Germinal center (tissue), 1 donor: ENCODE data around the gene MT1F.

Source experiments
- DNase-seq: peaks from one replicate; pipeline ENCODE4 v3.0.0; 2012; ENCODE audit warnings: mixed read lengths, low spot score

The MT1F gene

GRCh38 chr16:56625943-56626654 is 31.7 kb upstream of the MT1F start:
- DNase-seq, result no peak

GRCh38 chr16:56626685-56627084 is 31.1 kb upstream of the MT1F start:
- DNase-seq, result no peak

- no peak for DNase-seq
Measured at GRCh38 chr16:56628486-56629350, 29.0 kb upstream of the MT1F start.

GRCh38 chr16:56629531-56629930 is 28.2 kb upstream of the MT1F start:
- no peak for DNase-seq

DNA sequence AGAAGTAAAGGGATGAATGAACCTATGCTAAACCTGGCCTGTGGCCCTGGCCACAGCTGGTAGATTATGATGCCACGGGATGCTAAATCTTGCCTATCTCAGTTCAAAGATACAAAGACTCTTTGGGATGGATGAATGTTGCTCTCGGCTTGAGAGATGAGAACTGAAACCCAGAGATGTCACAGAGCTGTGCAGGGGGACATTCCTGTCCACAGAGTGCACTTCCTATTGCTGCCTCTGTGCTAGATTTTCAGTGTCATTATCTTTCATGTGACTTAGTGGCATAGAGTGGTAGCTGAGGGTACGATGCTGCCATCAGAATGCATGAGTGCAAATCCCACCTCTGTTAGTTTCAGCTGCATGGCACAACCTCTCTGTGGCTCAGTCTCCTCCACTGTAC is 27.6 kb upstream of the MT1F start:
- peak; percentile 58 for DNase-seq

GRCh38 chr16:56631197-56631596 is 26.6 kb upstream of the MT1F start:
- DNase-seq, result no peak

GRCh38 chr16:56631832-56632155 is 26.0 kb upstream of the MT1F start:
- no peak for DNase-seq

GRCh38 chr16:56632156-56632847 is 25.5 kb upstream of the MT1F start, which contains the start of gene MT1M:
Gene MT1M, plus strand, starts transcription at chr16:56632659. Its CDS starts 73 bp downstream, at chr16:56632732.
- DNase-seq, result no peak

GRCh38 chr16:56632848-56633365 is 24.9 kb upstream of the MT1F start:
- DNase-seq, result no peak

DNA sequence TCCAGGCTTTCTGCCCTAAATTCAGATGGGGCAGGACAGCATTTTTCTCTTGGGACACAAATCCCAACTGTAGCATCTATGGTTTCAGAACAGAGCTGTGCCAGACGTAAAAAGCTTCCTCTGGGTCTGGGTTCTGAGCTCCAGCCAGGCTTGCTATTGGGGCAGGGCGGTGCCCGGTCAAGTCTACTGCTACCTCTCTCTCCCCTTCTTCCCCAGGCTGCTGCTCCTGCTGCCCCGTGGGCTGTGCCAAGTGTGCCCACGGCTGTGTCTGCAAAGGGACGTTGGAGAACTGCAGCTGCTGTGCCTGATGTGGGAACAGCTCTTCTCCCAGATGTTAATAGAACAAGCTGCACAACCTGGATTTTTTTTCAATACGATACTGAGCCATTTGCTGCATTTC is 24.2 kb upstream of the MT1F start:
- no peak for DNase-seq

- DNase-seq, result no peak
Measured at GRCh38 chr16:56634715-56635440, 22.9 kb upstream of the MT1F start.

GRCh38 chr16:56635441-56635967 is 22.3 kb upstream of the MT1F start:
- DNase-seq, result no peak

- DNase-seq, result no peak
Measured at GRCh38 chr16:56636616-56637413, 20.9 kb upstream of the MT1F start.

- no peak for DNase-seq
Measured at GRCh38 chr16:56637814-56638750, 19.7 kb upstream of the MT1F start, which contains the start of gene MT1A. Gene MT1A, plus strand, starts transcription at chr16:56638666. Its CDS starts 73 bp downstream, at chr16:56638739.

GRCh38 chr16:56639045-56639444 is 18.7 kb upstream of the MT1F start:
- no peak for DNase-seq

- DNase-seq, result no peak
Measured at GRCh38 chr16:56640076-56640475, 17.7 kb upstream of the MT1F start.

- DNase-seq, result no peak
Measured at GRCh38 chr16:56641166-56641565, 16.6 kb upstream of the MT1F start.

DNA sequence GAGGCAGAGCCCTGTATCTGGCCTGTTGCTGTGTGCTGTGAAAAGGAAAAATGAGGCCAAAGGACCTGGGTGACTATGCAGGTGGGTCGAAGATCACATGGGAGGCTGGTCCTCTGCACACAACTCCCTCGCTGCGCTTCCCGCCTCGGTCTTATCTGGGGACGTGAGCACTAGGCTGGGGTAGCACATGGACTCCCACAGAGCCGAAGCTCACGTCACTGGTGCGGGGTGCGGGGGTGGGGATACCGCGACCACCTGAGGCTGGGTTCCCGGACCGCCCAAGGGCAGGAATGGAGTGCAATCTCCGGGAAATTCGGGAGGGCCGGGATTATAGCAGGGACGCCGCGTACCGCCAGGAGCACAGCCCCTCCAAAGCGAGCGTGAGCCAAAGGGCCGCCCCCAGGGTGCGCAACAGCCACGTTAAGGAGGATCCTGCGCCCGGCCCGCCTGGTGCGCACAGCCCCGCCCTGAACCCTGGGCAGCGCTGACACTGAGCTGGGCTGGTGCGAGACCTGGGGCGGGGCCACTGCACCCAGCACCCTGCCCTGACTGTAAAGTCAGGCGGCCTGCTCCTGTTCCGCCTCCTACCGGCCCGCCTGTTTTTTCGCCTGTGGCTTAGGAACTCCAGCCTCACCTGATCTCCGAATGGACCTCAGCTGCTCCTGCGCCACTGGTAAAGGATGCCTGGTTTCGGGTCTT is 14.5 kb upstream of the MT1F start:
- peak; percentile 57 for DNase-seq

GRCh38 chr16:56643833-56644232 is 13.9 kb upstream of the MT1F start:
- DNase-seq, result no peak
